Heart right ventricle (tissue), 16 donors: ENCODE measurements around the gene TUBA8. TPM values are rescaled to one million over a fixed set of nuclear protein-coding genes. Genes with fewer than 3 reads are reported as not detected.
"Not testable (repeated sequence)": the region's sequence is repeated elsewhere in the genome, so short reads cannot be mapped to it uniquely, and the experiment has no call there.

Source experiments
- ATAC-seq, 8 donors: fragments of 200-7000 bp; cut with Tn5 transposase; one replicate each; pipeline ENCODE4 v1.9.1; 2020; ENCODE audit warnings: mild to moderate bottlenecking in 8 of 8, moderate library complexity in 8 of 8, moderate number of reproducible peaks in 1 of 8
- DNase-seq, 2 donors: peaks; one replicate each; pipeline ENCODE4 v3.0.0-alpha.2; 2020
- H3K27ac ChIP-seq, 10 donors: fragments of 200-600 bp; sonication (generic) in 2 of 10; one replicate each; pipeline versions ENCODE4 v1.5.0 to v1.8.0; 2020 to 2022; ENCODE audit warnings: mild to moderate bottlenecking in 3 of 10
- H3K27me3 ChIP-seq, 7 donors: fragments of 200-600 bp; one replicate each; pipeline ENCODE4 v1.8.0; 2021 to 2022; ENCODE audit warnings: mild to moderate bottlenecking in 2 of 7
- H3K36me3 ChIP-seq, 9 donors: fragments of 200-600 bp; sonication (generic) in 1 of 9; one replicate each; pipeline versions ENCODE4 v1.5.0 to v1.8.0; 2020 to 2022; ENCODE audit warnings: mild to moderate bottlenecking in 2 of 9
- H3K4me1 ChIP-seq, 9 donors: fragments of 200-600 bp; sonication (generic) in 1 of 9; one replicate each; pipeline versions ENCODE4 v1.5.0 to v1.8.0; 2020 to 2022; ENCODE audit warnings: mild to moderate bottlenecking in 4 of 9
- H3K4me3 ChIP-seq, 10 donors: fragments of 200-600 bp; sonication (generic) in 2 of 10; one replicate each; pipeline versions ENCODE4 v1.5.0 to v1.8.0; 2020 to 2022; ENCODE audit warnings: mild to moderate bottlenecking in 7 of 10, moderate library complexity in 2 of 10
- H3K9me3 ChIP-seq, 11 donors: fragments of 200-600 bp in 10 of 11; sonication (generic) in 2 of 11; one replicate each; pipeline versions ENCODE4 v1.5.0 to v1.8.0; 2013 to 2022; ENCODE audit warnings: mild to moderate bottlenecking in 2 of 11, control low read depth in 1 of 11, moderate library complexity in 1 of 11
- WGBS, 2 donors: extraction: QIAGEN DNeasy Blood & Tissue Kit; methylation state at CpG; one replicate each; pipeline ENCODE4 v1.1.7; 2013; ENCODE audit warnings: inconsistent platforms in 1 of 2; 5-methylcytosine and 5-hydroxymethylcytosine counted together
- intact Hi-C, 10 donors: fragments of 100-400 bp; cut with DNase I; formaldehyde crosslinking; loops; one replicate each; pipeline versions ENCODE4 v1.11.1 to v1.14.2; 2022
- polyA plus RNA-seq, 2 donors: library from polyadenylated mRNA; stranded (reverse); fragments of 200-250 nt; gene quantifications; one replicate each; pipeline ENCODE4 v1.2.3, GENCODE V29; 2013
- total RNA-seq, 10 donors: library from RNA; stranded (reverse); fragmentation: NEBNext Ultra II Directional in 3 of 10; extraction: Animal tissue kit (Norgen Biotek cat#: 25700) in 3 of 10; gene quantifications; one replicate each; pipeline versions ENCODE4 v1.2.1 to v1.2.4, GENCODE V29; 2021 to 2023
- donor health status: Arrhythmogenic right ventricular cardiomyopathy.
- donor health status: ischemic (EF 13 %, LVEDD 7.1; RV severe dilation, severe dysfunction).
- donor health status: healthy with polysubstance abuse.
- donor health status: DM: no; HTN: yes; CAD: no.
- donor health status: DM: no; HTN: no; CAD: no.
- donor health status: ischemic (EF 25% LVEDD 6.9; RV normal size, moderate dysfunction).
- donor health status: ischemic (EF 25% LVEDD 5.7; RV mildly dilated, moderate dysfunction).
- donor health status: healthy.
- donor health status: DM: yes; HTN: yes; CAD: no.
- donor health status: Ischemic cardiomyopathy.
- donor health status: ischemic (EF 35%, LVEDD 5.7; RV mildly dilated, moderate dysfunction).
- donor health status: nonischemic (EF 11% LVEDD 7.7; RV severe dilation, severe dysfunction).
- donor health status: DM: yes; HTN: yes; CAD: no.
- donor health status: PGD.
- donor health status: ischemic (EF 29% LVEDD 5.4; RV normal size, mild dysfunction).
- donor health status: nonischemic (EF 23%, LVEDD 6.1; RV moderate dilation, normal function).

The TUBA8 gene
- total and polyA plus RNA-seq, 12 donors, result 44.9 to 183 (median 109) TPM

- intact Hi-C loops, result not testable (repeated sequence)
Observed at GRCh38 chr22:18173441-18173840, 62.8 kb downstream of the TUBA8 start.

More at GRCh38 chr22:18173441-18173840, 62.8 kb downstream of the TUBA8 start:
- DNase-seq, H3K4me3 ChIP-seq, H3K27ac ChIP-seq, H3K27me3 ChIP-seq, ATAC-seq, H3K4me1 ChIP-seq, H3K9me3 ChIP-seq: not testable (repeated sequence)
- 82 to 96% methylated on average over 1 of the region's 2 CpGs for whole genome bisulfite sequencing, 2 donors
- peaks cover 0 to 40% (median 0%) of the 10 kb centered on the region in 9 donors for H3K36me3 ChIP-seq

Other genes with a start within 250 kb of the TUBA8 start
- gene MICAL3, start 86.2 kb upstream of the TUBA8 start, total RNA-seq, result 100 to 1,000 TPM in 9 of 10 donors, 10 to 100 TPM in 1; 74.7 to 137 (median 112) TPM
- 10 to 100 TPM; 13.2 to 63.1 TPM for gene MICAL3, start 86.2 kb upstream of the TUBA8 start, polyA plus RNA-seq
- 10 to 100 TPM; 16.6 to 27.1 (median 21.3) TPM for gene PEX26, start 32.8 kb upstream of the TUBA8 start, total RNA-seq
- gene PEX26, start 32.8 kb upstream of the TUBA8 start, polyA plus RNA-seq, result 10 to 100 TPM in 1 of 2 donors, 1 to 10 TPM in 1; 8.3 to 10.7 TPM
- 1 to 10 TPM; 1.4 to 7.7 (median 3.2) TPM for gene USP18, start 39.4 kb downstream of the TUBA8 start, total RNA-seq
- gene USP18, start 39.4 kb downstream of the TUBA8 start, polyA plus RNA-seq, result 1 to 10 TPM; 3.2 to 3.9 TPM